Measurements from ENCODE around the gene NCOA6. TPM values are rescaled to one million over a fixed set of nuclear protein-coding genes. Genes with fewer than 3 reads are reported as not detected.
"Not testable (repeated sequence)": the region's sequence is repeated elsewhere in the genome, so short reads cannot be mapped to it uniquely, and the experiment has no call there.

NCOA6 gene
- total and polyA plus RNA-seq, 2 donors from 2014 or later, result 28.1 to 30.8 TPM

- Histone ChIP-seq H3K27me3 (ENCODE audit: control insufficient read depth, insufficient read depth, low read length) (no peaks in the 10 kb centered on the region), H3K9ac (ENCODE audit: low read length in 3 of 3) (no peak overlapping the region), H3K4me3 (ENCODE audit: low read length in 3 of 3) (no peak overlapping the region), H3K4me1 (ENCODE audit: control insufficient read depth in 2 of 3, insufficient read depth in 2 of 3, low read depth in 1 of 3, low read length in 3 of 3) (peaks cover 0 to 2% (median 0%) of the 10 kb centered on the region in 3 donors), H3K36me3 (ENCODE audit: control insufficient read depth in 2 of 3, insufficient read depth in 3 of 3, low read length in 3 of 3) (peaks cover 0 to 35% (median 8%) of the 10 kb centered on the region in 3 donors), H3K9me3 (ENCODE audit: control insufficient read depth in 2 of 3, insufficient read depth in 1 of 3, low read length in 3 of 3) (no peaks in the 10 kb centered on the region), H3K27ac (ENCODE audit: low read depth in 2 of 2, low read length in 2 of 2) (no peak overlapping the region)
- no peak for FAIRE-seq
- no peak for DNase-seq
- no peak for TF ChIP-seq CTCF (IDR thresholded peaks at IDR 0.05; ENCODE audit: borderline replicate concordance, extremely low read depth, insufficient read depth)
- intact Hi-C loops (cut with DNase I), result no loop called here
Measured at GRCh38 chr20:34736106-34736735, 89.2 kb downstream of the NCOA6 start.

DNA sequence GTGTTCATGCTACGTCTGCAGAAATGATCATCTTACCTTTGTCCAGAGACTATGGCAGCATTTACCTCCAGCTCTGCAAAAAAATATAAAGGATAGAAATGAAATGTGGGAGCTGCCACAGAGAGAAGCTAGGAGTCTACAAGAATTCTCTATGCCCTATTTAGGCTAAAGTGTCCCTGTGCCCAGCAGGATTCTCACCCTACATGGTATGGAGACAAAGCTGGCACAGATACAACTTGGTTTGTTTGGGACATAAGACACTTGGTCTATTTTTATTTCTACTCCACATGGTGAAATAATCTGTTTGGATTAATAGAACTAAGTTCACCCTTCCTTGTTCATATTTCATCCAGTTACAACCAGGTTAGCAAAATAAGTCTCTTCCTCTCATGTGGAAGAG is 92.9 kb downstream of the NCOA6 start:
- TF ChIP-seq CTCF (IDR thresholded peaks at IDR 0.05; ENCODE audit: borderline replicate concordance, extremely low read depth, insufficient read depth), result no peak
- H3K9me3 ChIP-seq (ENCODE audit: control insufficient read depth in 2 of 3, insufficient read depth in 1 of 3, low read length in 3 of 3), result no peaks in the 10 kb centered on the region
- peaks cover 2 to 33% (median 8%) of the 10 kb centered on the region in 3 donors for H3K36me3 ChIP-seq (ENCODE audit: control insufficient read depth in 2 of 3, insufficient read depth in 3 of 3, low read length in 3 of 3)
- H3K27ac ChIP-seq (ENCODE audit: low read depth in 2 of 2, low read length in 2 of 2), result no peak overlapping the region
- DNase-seq, result no peak
- H3K4me3 ChIP-seq (ENCODE audit: low read length in 3 of 3), result no peak overlapping the region
- no peaks in the 10 kb centered on the region for H3K4me1 ChIP-seq (ENCODE audit: control insufficient read depth in 2 of 3, insufficient read depth in 2 of 3, low read depth in 1 of 3, low read length in 3 of 3)
- H3K27me3 ChIP-seq (ENCODE audit: control insufficient read depth, insufficient read depth, low read length), result no peaks in the 10 kb centered on the region
- no peak for FAIRE-seq
- intact Hi-C loops (cut with DNase I), result no loop called here
- H3K9ac ChIP-seq (ENCODE audit: low read length in 3 of 3), result no peak overlapping the region

- H3K36me3 ChIP-seq (ENCODE audit: control insufficient read depth in 2 of 3, insufficient read depth in 3 of 3, low read length in 3 of 3), result peaks cover 4 to 47% (median 21%) of the 10 kb centered on the region in 3 donors
- no peaks in the 10 kb centered on the region for H3K9me3 ChIP-seq (ENCODE audit: control insufficient read depth in 2 of 3, insufficient read depth in 1 of 3, low read length in 3 of 3)
- FAIRE-seq, result no peak
- no peaks in the 10 kb centered on the region for H3K4me1 ChIP-seq (ENCODE audit: control insufficient read depth in 2 of 3, insufficient read depth in 2 of 3, low read depth in 1 of 3, low read length in 3 of 3)
- no peak overlapping the region for H3K27ac ChIP-seq (ENCODE audit: low read depth in 2 of 2, low read length in 2 of 2)
- H3K9ac ChIP-seq (ENCODE audit: low read length in 3 of 3), result no peak overlapping the region
- H3K27me3 ChIP-seq (ENCODE audit: control insufficient read depth, insufficient read depth, low read length), result no peaks in the 10 kb centered on the region
- no peak for DNase-seq
- TF ChIP-seq CTCF (IDR thresholded peaks at IDR 0.05; ENCODE audit: borderline replicate concordance, extremely low read depth, insufficient read depth), result no peak
- H3K4me3 ChIP-seq (ENCODE audit: low read length in 3 of 3), result no peak overlapping the region
- intact Hi-C loops (cut with DNase I), result no loop called here
Measured at GRCh38 chr20:34729416-34729815, 96.0 kb downstream of the NCOA6 start.

DNA sequence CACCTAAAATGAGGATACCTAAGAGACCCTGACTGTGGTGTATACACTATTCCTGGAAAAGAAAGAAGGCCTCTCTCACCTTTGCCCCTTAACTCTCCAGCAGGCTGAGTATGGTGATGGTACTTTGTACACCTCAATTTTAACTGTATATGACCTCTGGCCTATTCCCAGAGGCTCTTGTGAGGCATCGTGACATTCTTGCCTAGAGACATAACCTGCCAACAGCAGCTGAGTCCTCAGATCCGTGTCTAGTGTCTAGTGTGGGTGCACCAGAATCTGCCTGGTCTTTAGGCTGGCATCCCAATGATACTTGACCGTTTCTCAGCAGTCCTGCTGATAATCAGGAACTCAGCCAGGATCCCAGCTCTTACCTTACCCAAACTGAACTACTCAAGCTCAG is 101.3 kb downstream of the NCOA6 start:
- H3K4me1 ChIP-seq (ENCODE audit: control insufficient read depth in 2 of 3, insufficient read depth in 2 of 3, low read depth in 1 of 3, low read length in 3 of 3), result no peaks in the 10 kb centered on the region
- H3K27ac ChIP-seq (ENCODE audit: low read depth in 2 of 2, low read length in 2 of 2), result no peak overlapping the region
- intact Hi-C loops (cut with DNase I), result no loop called here
- DNase-seq, result no peak
- H3K4me3 ChIP-seq (ENCODE audit: low read length in 3 of 3), result no peak overlapping the region
- H3K36me3 ChIP-seq (ENCODE audit: control insufficient read depth in 2 of 3, insufficient read depth in 3 of 3, low read length in 3 of 3), result peaks cover 2 to 35% (median 19%) of the 10 kb centered on the region in 3 donors
- no peaks in the 10 kb centered on the region for H3K27me3 ChIP-seq (ENCODE audit: control insufficient read depth, insufficient read depth, low read length)
- no peak overlapping the region for H3K9ac ChIP-seq (ENCODE audit: low read length in 3 of 3)
- no peak for TF ChIP-seq CTCF (IDR thresholded peaks at IDR 0.05; ENCODE audit: borderline replicate concordance, extremely low read depth, insufficient read depth)
- no peaks in the 10 kb centered on the region for H3K9me3 ChIP-seq (ENCODE audit: control insufficient read depth in 2 of 3, insufficient read depth in 1 of 3, low read length in 3 of 3)
- FAIRE-seq, result no peak

DNA sequence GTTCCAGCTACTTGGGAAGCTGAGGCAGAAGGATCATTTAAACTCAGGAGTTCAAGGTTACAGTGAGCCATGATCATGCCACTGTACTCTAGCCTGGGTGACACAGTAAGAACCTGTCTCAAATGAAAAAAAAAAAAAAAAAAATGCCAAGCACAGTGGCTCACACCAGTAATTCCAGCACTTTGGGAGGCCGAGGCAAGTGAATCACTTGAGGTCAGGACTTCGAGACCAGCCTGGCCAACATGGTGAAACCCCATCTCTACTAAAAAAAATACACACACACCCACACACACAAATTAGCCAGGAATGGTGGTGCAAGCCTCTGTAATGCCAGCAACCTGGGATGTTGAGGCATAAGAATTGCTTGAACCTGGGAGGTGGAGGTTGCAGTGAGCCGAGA is 102.9 kb downstream of the NCOA6 start:
- intact Hi-C loops (cut with DNase I); FAIRE-seq; DNase-seq: not testable (repeated sequence)

More for the DNA sequence above, 102.9 kb downstream of the NCOA6 start:
- not testable (repeated sequence) for H3K4me1 ChIP-seq (ENCODE audit: control insufficient read depth in 2 of 3, insufficient read depth in 2 of 3, low read depth in 1 of 3, low read length in 3 of 3); H3K4me3 ChIP-seq (ENCODE audit: low read length in 3 of 3); H3K27ac ChIP-seq (ENCODE audit: low read depth in 2 of 2, low read length in 2 of 2); H3K9me3 ChIP-seq (ENCODE audit: control insufficient read depth in 2 of 3, insufficient read depth in 1 of 3, low read length in 3 of 3); H3K27me3 ChIP-seq (ENCODE audit: control insufficient read depth, insufficient read depth, low read length); H3K9ac ChIP-seq (ENCODE audit: low read length in 3 of 3)
- peaks cover 2 to 27% (median 22%) of the 10 kb centered on the region in 3 donors for H3K36me3 ChIP-seq (ENCODE audit: control insufficient read depth in 2 of 3, insufficient read depth in 3 of 3, low read length in 3 of 3)

Data from kidney (tissue), 14 donors.